Activated CD8-positive, alpha-beta memory T cell treated with anti-CD3 and anti-CD28 coated beads for 24 hours (primary cell): ENCODE data around the gene NAPB.
"Not testable (repeated sequence)": the region's sequence is repeated elsewhere in the genome, so short reads cannot be mapped to it uniquely, and the experiment has no call there.

ENCODE experiments used
- DNase-seq: peaks from one replicate; pipeline ENCODE4 v3.0.0-alpha.2; 2020

NAPB gene

DNA sequence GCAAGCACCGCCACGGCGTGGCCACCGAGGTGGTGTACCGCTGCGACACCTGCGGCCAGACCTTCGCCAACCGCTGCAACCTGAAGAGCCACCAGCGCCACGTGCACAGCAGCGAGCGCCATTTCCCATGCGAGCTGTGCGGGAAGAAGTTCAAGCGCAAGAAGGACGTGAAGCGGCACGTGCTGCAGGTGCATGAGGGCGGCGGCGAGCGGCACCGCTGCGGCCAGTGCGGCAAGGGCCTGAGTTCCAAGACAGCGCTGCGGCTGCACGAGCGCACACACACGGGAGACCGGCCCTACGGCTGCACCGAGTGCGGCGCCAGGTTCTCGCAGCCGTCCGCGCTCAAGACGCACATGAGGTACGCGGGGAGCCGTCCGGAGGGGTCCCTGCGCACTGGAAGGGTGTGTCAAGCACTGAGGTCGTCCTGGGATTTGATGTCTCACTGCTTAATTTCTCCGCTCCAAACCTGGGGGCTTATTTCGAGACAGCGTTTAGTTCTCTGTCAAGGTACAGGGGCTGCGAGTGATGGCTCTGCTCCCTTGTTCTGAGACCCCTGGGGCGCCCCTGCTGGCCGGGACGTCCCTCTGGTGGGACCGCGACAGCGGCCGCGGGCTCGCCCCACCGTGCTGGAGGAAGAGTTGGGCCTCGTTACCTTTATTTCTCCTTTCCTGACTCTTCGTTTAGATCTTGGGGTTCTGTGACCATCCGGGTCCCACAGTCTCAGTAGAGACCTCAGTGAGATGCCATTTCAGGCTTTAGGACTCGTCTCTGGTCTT, 55.7 kb downstream of the NAPB start:
- DNase-seq = no peak

DNA sequence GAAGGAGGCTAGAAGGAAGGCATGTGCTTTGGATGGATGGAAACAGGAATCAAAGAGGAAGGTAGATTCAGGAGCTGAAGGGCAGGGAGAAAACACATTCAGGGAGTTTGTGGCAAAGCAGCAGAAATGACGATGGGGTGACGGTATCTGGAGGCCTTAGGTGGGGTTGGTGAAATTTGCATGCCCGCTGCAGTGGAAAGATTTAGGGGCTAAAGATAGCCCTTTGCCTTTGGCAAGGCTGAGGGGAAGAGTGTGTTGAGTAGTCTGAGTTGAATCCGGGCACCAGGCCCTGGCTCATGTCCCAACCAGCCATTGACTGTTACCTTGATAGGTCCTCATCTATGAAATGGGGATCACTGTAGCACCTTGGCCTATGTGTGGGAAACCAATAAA, 58.0 kb downstream of the NAPB start:
- no peak for DNase-seq

DNA sequence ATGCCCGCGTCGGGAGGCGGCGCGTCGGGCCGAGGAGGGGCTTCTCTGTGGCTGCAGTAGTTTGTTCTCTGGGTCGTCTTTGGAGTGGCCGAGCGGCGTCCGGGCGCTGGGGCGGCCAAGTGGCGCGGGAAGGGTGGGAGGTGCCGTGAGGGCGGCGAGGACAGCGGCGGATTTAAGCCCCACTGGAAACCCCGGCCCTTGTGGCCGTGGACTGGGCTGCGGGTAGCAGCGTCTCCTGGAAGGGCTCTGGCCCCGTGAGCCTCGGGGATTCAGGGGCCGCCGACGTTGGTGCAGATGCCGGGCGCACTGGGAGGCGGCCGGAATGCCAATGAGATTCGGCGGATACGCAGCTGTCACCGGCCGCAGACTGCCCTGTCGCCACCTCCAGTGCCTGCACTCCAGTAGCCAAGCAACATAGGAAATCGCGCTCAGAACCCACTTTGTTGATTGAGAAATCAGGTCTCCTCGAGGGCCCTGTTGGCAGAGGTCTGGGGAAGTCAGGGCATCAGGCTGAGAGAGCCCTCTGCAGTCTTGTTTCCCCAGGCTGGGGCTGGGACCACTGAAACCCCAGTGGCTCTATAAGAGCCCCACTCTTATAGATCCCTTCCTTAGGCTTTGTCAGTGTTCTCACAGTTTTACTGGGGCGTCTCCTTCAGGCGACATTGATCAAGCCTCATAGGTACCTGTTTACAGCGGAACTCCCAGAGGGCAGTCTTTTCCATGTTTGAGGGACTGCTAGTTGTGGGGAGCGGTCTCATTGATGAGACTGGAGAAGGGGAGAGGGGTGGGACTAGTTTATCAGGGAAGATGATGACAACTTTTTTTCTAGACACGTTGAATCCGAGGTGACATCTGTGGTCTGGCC, 58.7 kb downstream of the NAPB start:
- peak; percentile 71 for DNase-seq

DNA sequence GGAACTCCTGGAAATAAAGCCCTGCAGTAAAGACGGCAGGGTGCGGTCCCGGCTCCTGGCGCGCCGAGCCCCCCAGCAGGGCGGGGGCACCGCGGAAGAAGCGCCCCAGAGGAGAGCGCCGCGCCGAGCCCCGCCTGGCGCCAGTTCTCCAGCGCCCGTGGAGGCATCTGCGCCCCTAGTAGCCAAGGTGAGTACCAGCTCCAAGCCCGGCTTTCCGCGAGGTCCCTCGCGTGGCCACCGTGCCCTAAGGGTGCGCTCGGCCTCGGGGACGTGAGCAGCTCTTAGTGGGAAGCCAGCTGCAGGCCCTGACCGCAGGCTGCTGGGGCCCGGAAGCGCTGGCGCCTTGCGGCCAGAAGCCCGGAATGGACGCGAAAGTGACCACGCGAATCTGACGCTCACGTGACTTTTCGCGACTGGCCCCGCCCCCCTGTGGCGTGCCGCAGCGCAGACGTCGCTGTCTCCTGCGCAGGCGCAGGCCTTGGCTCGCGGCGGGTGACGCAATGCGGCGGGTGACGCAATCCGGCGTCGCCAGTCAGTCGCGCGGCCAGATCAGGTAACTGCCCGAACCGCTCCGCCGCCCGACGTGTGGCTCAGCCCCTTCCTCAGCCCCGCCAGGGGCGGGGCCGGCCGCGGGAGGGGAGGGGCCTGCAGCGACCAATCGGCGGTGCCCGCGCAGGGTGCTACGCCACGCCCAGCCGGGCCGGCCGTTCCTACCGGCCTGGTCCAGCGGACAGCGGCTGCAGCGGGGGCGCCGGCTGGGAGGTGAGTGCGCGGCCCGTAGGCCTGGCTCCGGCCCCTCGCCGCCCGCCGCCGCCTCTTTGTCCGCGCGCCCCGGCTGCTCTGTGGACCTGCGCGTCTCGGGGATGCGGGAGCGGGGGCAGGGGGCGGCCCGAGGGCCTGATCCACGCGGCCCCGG, 59.6 kb downstream of the NAPB start, which contains the start of gene GZF1:
Gene GZF1, plus strand, starts transcription at position 707 of the 916 bp plus-strand sequence. CDS start 2,202 bp downstream, outside the sequence.
- peak; percentile 100 for DNase-seq

DNA sequence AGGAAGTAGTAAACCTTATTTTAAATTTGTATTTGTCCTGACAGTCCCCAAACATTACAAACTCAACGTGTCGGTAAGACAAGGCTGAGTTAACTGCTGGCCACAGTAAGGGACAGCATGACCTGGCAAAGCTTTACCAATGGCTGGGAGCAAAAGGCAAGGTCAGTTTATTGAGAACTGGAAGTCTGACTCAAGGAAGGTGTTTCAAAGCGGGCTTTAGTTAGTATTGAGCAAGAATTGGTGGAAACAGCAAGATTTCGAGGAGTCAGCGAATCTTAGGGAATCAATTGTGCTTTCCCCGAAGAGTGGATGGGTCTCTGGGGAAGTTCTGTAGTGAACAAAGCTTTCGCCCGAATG, 60.2 kb downstream of the NAPB start:
- no peak for DNase-seq

DNA sequence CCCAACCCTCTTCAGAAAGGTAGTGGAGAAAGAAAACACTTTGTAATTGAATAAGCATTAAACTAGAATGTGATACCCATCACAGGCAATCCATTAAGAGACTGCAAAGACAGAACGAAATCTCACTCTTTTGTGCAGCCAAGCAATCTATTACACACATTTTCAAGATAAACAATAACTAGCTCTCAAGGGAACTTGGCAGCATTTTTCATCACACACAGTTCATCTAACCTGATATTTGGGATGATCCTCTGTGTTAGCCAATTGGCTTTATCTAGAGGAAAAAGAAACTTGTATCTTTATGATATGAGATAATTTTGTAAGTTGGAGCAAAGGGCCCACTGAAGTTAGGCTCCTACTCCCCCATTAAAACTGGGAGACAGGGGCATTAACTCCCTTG, 60.8 kb downstream of the NAPB start:
- DNase-seq = no peak

DNA sequence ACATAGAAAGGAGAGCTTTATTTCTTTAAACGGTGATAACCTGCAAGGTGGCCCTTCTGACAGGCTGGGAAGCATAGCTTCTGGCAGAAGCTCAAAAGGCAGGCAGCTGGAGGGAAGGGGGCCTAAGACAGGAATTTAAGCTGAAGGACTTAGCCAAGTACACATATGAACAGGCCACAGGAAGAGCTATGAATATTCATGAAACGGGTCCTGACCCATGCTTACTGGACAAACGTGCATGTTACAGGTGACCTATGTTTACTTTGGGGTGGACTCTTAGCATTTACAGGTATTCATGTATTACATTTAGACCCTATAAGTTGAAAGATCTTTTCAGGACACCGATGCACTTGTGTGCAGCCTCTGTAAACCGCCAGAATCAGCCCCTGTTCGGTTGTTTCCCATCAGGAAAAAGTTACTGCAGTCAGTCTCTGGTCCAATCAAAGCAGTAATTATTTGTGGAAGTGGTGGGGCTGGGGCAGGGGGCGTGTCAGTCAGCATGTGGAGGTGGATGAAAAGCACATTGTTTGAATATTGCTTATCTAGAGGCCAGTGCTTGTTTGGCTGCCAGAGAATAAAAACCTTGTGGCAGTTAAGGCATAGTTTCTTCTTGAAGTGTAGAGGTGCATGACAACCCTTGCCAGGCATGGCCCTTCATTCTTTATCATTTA, 62.2 kb downstream of the NAPB start:
- DNase-seq = no peak

DNA sequence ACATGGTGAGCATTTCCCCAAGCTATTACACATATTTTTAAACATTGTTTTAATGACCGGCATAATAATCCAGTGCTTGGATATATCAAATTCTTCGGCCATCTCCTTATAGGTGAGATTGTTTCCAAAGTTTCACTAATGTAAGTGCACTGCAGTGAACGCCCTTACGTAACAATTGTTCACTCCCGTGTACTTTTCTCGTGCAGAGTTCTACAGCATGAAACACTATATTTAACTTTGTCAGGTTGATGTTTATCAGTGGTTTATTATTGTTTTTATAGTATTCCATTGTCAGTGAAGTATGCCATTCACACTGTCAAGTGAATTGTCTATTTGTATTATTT, 62.8 kb downstream of the NAPB start:
- DNase-seq = no peak

DNA sequence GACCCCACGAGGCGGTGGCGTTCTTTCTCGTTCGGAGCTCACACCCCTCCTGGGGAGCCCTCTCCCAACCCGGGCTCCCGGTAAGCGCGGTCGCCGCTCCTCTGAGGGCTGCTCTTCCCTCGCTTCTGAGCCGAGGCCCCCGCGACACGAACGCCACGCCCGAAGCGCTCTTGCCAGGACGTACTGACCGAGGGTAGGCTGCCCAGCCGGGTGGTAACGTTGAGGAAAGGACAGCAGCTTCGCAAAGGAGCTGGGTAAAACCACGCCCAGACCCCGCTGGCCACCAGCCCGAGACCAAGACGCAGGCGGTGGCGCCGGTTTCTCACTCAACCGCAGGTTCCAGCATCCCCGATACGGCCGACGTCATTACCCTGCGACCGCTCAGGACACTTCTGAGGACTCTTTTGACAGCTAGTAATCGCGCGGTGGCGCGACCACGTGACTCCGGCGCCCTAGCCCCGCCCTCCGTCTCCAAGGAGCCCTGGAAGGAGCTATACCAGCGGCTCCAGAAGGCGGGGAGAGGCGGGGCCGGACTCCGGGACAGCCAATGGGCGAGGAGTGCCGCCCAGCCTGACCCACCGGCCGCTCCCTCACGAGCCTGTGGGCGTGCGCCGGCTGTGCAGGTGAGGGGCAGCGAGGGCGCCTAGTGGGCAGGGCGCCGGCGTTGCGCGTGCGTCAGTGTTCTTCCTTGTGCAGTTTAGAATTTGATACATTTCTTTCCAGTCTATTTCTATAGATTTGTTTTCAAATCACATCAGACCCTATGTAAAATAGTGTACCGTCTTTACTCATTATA, 63.3 kb downstream of the NAPB start:
- DNase-seq = peak; percentile 100

DNA sequence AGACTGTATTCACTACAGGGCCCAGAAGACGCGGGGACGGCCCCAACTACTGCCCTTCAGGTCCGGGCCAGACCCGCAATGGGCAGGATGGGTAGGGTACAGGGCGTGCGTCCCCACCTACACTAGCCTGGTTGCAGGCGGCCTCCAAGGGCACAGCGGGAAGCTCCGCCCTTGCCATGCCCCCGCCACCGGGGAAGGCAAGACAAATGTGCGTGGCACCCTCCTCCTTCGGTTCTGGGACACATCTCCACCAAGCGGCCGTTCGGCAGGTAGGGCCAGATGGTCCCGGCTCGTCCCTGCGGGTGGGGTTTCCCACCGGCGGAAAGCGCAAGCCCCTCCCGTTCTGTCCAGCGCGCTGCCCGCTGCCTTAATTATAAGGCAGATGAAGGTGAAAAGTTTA, 65.1 kb downstream of the NAPB start:
- DNase-seq = no peak

DNA sequence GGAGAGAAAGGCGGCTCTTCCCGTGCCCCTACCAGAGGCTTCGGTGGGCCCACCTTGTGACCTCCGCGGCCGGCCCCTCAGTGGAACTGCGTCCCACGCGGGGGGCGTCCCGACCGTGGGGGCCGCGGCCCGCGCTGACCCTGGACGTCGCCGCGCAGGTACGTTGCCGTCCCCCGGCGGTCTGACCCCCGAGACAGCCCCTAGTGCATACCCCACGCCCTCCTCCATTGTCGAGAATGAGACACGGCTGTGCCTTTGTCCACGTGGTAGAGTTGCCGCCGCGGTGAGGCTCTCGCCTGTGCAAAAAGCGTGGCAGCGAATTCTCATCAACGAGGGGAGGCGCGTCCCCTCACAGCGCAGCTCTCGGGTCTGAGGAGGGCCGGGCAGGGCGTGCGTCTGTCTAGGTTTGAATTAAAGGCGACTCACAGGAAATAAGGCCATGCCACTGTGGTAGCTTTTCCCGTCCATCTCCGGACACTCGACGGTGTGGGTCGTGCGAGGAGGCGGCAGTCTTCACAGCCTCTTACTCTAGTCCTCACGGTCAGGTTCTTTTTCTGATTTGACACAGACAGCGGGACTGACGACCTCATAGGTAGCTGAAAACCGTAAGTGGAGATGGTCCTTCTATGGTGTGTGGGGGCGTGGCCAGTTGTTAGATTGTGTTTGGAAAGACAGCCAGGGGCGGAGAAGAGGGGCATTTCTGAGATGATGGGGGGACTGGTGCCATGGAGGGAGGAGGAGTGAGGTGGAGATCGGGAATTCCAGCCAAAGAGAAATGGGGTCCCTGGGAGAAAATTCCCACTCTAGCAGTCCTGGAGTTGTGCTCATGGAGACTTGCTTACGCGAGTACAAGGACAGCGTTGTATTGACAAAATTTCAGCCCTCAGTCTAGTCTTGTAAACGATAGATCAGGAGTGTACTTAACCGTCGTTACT, 70.1 kb downstream of the NAPB start:
- DNase-seq = no peak

DNA sequence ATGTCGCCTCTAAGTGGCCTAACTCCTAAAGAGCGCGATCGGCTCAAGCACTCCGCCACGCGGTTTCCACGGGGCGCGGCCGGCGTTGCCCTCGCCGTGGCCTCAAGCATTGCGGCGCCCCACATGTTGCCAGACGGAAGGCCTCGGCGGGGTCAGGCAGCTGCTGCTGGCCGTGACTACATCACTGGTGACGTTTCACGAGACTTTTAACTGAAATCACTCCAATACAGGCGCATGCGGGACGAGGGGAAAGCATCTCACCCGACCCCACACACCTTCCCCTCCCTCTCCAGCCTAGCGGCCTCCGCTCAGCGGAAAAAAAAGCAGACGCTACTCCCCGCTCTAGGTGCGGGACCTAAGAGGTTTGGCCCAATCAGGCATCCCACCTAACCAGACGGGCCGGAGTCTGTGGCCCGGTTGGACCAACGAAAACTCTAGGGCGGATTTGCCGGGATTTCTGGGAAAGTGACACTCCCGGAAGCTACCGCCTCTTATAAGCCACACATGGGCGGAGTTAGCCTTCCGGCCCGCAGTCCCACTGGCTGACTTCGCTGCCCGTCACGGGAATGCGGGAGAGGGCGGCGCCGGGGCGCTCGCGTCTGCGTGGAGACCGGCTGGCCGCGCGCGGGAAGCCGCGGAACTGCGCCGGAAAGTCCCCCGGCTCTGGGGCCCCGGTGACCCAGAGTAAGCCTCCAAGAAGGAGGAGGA, 70.9 kb downstream of the NAPB start, which contains the start of gene NXT1:
Gene NXT1, plus strand, starts transcription at position 596 of the 708 bp plus-strand sequence. CDS start 3,251 bp downstream, outside the sequence.
- peak; percentile 100 for DNase-seq

DNA sequence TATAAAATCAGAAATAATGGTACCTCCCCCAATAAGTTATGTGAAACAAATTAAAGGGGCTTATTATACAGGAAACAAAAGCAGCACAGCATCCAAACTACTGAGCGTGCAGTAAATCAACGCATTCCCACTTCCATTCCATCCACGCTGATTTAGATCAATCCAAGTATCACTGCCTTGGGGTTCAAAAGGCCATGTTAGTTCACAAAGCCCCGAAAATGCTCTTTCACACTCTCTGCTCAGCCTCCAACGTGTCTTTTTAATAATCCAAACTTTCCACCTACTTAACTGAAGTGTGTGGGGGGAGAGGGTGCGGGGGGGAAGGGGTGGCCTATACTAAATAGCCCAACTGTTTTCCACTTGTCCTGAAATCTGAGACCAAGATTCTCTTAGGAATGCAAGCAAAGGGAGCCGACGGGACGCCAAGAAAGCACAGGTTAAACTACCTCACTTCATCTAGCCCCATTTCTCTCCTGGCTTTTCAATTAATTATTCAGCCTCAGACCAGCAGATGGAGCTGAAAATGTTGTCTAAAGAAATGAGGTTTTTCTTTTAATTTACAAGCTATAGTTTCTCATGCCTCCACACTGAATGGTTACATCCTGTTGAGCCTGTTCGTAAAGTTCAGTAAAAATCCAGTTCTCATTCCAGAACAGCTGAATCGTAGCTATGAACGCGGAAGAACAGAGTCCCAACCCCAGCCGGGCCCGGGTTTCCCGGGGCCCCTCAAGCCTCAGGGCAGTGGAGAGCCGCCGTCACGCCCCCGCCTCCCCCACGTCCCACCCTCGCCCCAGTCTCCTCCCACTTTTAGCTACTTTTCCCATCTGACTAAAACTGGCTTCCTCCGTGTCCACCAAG, 71.7 kb downstream of the NAPB start:
- DNase-seq = peak; percentile 64

DNA sequence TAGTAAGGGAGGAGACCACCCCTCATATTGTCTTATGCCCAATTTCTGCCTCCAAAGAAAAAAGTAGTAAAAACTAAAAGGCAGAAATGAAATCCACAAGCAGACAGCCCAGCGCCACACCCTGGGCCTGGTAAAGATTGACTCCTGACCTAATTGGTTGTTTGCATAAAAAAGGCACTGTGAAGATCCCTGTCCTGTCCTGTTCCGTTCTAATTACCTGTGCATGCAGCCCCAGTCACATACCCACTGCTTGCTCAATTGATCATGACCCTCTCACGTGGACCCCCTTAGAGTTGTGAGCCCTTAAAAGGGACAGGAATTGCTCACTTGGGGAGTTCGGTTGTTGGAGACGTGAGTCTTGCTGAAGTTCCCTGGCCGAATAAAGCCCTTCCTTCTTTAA, 72.8 kb downstream of the NAPB start:
- not testable (repeated sequence) for DNase-seq

DNA sequence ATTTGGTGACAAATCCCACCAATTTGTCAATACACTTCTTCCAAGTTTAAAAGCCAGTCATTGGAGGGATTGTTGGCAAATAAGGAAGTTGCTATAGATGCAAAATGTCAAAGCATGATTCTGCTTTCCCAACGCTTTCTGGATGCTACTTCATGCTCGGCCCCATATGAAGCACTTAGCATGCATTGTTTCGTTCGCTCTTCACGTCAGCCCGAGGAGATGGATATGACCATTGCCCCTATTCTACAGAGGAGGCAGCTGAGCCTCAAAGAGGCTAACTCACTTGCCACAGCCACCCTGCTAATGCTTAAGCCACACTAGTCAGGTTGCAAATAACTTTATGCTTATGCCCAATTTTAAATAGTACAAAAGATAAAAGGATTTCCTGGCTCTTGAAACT, 73.5 kb downstream of the NAPB start:
- peak; percentile 15 for DNase-seq

DNA sequence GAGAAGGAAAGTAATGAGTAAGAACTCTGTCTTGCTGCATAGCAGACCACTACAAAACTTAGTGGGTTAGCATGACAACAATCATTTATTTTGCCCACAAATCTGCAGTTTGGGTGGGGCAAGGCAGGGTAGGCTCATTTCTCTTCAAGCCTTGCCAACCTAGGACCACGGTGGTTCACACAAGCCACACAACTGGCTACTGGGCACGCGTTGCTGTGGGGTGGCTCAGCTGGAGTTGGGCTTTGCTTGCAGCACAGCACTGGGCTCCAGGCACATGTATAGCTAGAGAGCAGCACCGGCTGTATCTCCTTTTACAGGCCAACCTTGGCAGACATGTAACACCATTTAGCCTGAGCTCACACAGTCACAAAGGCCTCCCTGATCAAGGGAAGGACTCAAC, 75.3 kb downstream of the NAPB start:
- peak; percentile 11 for DNase-seq

DNA sequence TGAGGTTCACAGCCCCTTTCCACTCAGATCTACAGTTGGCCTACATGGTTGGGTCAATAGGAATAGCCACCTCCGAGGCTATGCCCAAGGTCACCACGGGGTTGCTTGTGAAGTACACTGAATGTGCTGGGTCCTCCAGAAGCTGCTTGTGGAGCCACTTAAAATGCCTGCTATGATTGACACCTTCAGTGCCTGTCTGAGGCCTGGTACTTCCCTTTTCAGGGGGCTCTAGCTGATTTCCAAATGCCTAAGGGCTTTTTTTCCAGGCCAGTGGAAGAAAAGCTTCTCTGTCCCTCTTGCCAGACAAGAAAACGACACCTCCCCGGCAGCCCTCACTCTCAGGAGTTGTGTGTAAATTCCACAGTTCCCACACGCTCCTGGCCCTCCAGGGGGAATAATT, 77.0 kb downstream of the NAPB start:
- no peak for DNase-seq

DNA sequence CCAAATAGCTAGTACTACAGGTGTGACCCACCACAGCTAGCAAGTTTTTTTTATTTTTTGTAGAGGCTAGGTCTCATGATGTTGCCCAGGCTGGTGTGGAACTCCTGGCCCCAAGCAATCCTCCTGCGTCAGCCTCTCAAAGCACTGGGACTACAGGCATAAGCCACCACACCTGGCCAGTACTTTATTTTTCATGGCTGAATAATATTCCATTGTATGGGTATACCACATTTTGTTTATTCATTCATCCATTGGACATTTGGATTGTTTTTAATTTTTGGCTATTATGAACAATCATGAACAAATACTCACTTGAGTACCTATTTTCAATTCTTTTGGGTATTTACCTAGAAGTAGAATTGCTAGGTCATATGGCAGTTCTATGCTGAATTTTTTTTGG, 77.7 kb downstream of the NAPB start:
- no peak for DNase-seq

DNA sequence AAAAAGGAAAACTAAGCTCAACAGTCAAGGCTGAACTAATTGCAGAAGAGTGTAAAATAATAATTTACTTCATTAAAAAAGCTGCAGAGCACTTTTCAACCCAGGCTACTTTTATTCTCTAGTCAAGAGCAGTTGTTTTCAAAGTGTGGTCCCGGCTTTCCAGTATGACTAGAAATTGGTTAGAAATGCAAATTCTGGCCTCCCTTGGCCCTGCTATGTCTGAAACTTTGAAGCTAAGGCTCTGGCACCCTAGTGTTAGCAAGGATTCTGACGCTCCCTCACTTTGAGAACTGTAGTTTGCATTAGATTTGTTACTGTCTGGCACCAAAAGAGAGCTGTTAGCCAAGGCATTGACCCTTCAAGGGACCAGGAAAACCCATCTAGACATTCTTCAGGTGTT, 80.2 kb downstream of the NAPB start:
- DNase-seq = no peak
